ENCODE measurements around the gene ZNF609. TPM values are rescaled to one million over a fixed set of nuclear protein-coding genes. Genes with fewer than 3 reads are reported as not detected.

The ZNF609 gene
- total and polyA plus RNA-seq, 2 donors: 15.0 to 23.7 TPM

GRCh38 chr15:64549860-64550259, 89.5 kb downstream of the ZNF609 start:
- Histone ChIP-seq H3K4me1 (ENCODE audit: insufficient read depth) (peaks cover 1% of the 10 kb centered on the region), H3K4me3 (ENCODE audit: low read depth, low read length) (no peak overlapping the region), H3K36me3 (ENCODE audit: insufficient read depth) (peaks cover 2% of the 10 kb centered on the region), H3K27ac (ENCODE audit: low read depth) (no peak overlapping the region)
- 99% methylated on average over 2 of the region's 2 CpGs for WGBS
- no peak for DNase-seq (ENCODE audit: extremely low spot score)

GRCh38 chr15:64552281-64552948, 92.0 kb downstream of the ZNF609 start:
- Histone ChIP-seq H3K27ac (ENCODE audit: low read depth) (no peak overlapping the region), H3K36me3 (ENCODE audit: insufficient read depth) (no peaks in the 10 kb centered on the region), H3K4me1 (ENCODE audit: insufficient read depth) (peaks cover 1% of the 10 kb centered on the region), H3K4me3 (ENCODE audit: low read depth, low read length) (no peak overlapping the region)
- no peak for DNase-seq (ENCODE audit: extremely low spot score)
- 86% methylated on average over 8 of the region's 8 CpGs for WGBS

GRCh38 chr15:64558460-64559179, 98.2 kb downstream of the ZNF609 start:
- Histone ChIP-seq H3K27ac (ENCODE audit: low read depth) (no peak overlapping the region), H3K4me3 (ENCODE audit: low read depth, low read length) (no peak overlapping the region), H3K36me3 (ENCODE audit: insufficient read depth) (peaks cover 1% of the 10 kb centered on the region), H3K4me1 (ENCODE audit: insufficient read depth) (no peaks in the 10 kb centered on the region)
- DNase-seq (ENCODE audit: extremely low spot score): no peak

GRCh38 chr15:64559243-64559642, 98.9 kb downstream of the ZNF609 start:
- 98% methylated on average over 2 of the region's 2 CpGs for WGBS
- no peak overlapping the region for H3K27ac ChIP-seq (ENCODE audit: low read depth)
- DNase-seq (ENCODE audit: extremely low spot score): no peak
- peaks cover 1% of the 10 kb centered on the region for H3K36me3 ChIP-seq (ENCODE audit: insufficient read depth)
- H3K4me3 ChIP-seq (ENCODE audit: low read depth, low read length): no peak overlapping the region
- H3K4me1 ChIP-seq (ENCODE audit: insufficient read depth): no peaks in the 10 kb centered on the region

- 97% methylated on average over 3 of the region's 3 CpGs for WGBS
- H3K4me3 ChIP-seq (ENCODE audit: low read depth, low read length): no peak overlapping the region
- peaks cover 1% of the 10 kb centered on the region for H3K36me3 ChIP-seq (ENCODE audit: insufficient read depth)
- DNase-seq (ENCODE audit: extremely low spot score): no peak
- no peak overlapping the region for H3K27ac ChIP-seq (ENCODE audit: low read depth)
- no peaks in the 10 kb centered on the region for H3K4me1 ChIP-seq (ENCODE audit: insufficient read depth)
These were observed 100.1 kb downstream of the ZNF609 start for GRCh38 chr15:64560501-64560900.

GRCh38 chr15:64560998-64561397, 100.6 kb downstream of the ZNF609 start:
- DNase-seq (ENCODE audit: extremely low spot score): no peak
- peaks cover 1% of the 10 kb centered on the region for H3K36me3 ChIP-seq (ENCODE audit: insufficient read depth)
- H3K4me1 ChIP-seq (ENCODE audit: insufficient read depth): no peaks in the 10 kb centered on the region
- no peak overlapping the region for H3K4me3 ChIP-seq (ENCODE audit: low read depth, low read length)
- H3K27ac ChIP-seq (ENCODE audit: low read depth): no peak overlapping the region
- 67% methylated on average over 2 of the region's 2 CpGs for WGBS

GRCh38 chr15:64562003-64562640, 101.7 kb downstream of the ZNF609 start:
- WGBS: 99% methylated on average over 1 of the region's 1 CpG
- Histone ChIP-seq H3K4me3 (ENCODE audit: low read depth, low read length) (no peak overlapping the region), H3K4me1 (ENCODE audit: insufficient read depth) (no peaks in the 10 kb centered on the region), H3K36me3 (ENCODE audit: insufficient read depth) (peaks cover 1% of the 10 kb centered on the region), H3K27ac (ENCODE audit: low read depth) (no peak overlapping the region)
- DNase-seq (ENCODE audit: extremely low spot score): no peak

- peaks cover 1% of the 10 kb centered on the region for H3K4me1 ChIP-seq (ENCODE audit: insufficient read depth)
- no peak overlapping the region for H3K27ac ChIP-seq (ENCODE audit: low read depth)
- 93% methylated on average over 2 of the region's 2 CpGs for WGBS
These were observed 105.7 kb downstream of the ZNF609 start for GRCh38 chr15:64566102-64566501.

GRCh38 chr15:64566629-64567427, 106.5 kb downstream of the ZNF609 start:
- Histone ChIP-seq H3K36me3 (ENCODE audit: insufficient read depth) (peaks cover 1% of the 10 kb centered on the region), H3K27ac (ENCODE audit: low read depth) (no peak overlapping the region), H3K4me1 (ENCODE audit: insufficient read depth) (peaks cover 1% of the 10 kb centered on the region), H3K4me3 (ENCODE audit: low read depth, low read length) (no peak overlapping the region)
- no peak for DNase-seq (ENCODE audit: extremely low spot score)
- WGBS: 89% methylated on average over 11 of the region's 11 CpGs

More at GRCh38 chr15:64566102-64566501, 105.7 kb downstream of the ZNF609 start:
- H3K36me3 ChIP-seq (ENCODE audit: insufficient read depth): peaks cover 1% of the 10 kb centered on the region
- DNase-seq (ENCODE audit: extremely low spot score): no peak
- no peak overlapping the region for H3K4me3 ChIP-seq (ENCODE audit: low read depth, low read length)

- peaks cover 1% of the 10 kb centered on the region for H3K4me1 ChIP-seq (ENCODE audit: insufficient read depth)
- no peaks in the 10 kb centered on the region for H3K36me3 ChIP-seq (ENCODE audit: insufficient read depth)
- H3K4me3 ChIP-seq (ENCODE audit: low read depth, low read length): no peak overlapping the region
- no peak for DNase-seq (ENCODE audit: extremely low spot score)
- H3K27ac ChIP-seq (ENCODE audit: low read depth): no peak overlapping the region
These were observed 108.4 kb downstream of the ZNF609 start for GRCh38 chr15:64568765-64569164.

- Histone ChIP-seq H3K27ac (ENCODE audit: low read depth) (no peak overlapping the region), H3K36me3 (ENCODE audit: insufficient read depth) (no peaks in the 10 kb centered on the region), H3K4me1 (ENCODE audit: insufficient read depth) (peaks cover 1% of the 10 kb centered on the region), H3K4me3 (ENCODE audit: low read depth, low read length) (no peak overlapping the region)
- DNase-seq (ENCODE audit: extremely low spot score): no peak
- WGBS: 80% methylated on average over 4 of the region's 4 CpGs
These were observed 111.5 kb downstream of the ZNF609 start for GRCh38 chr15:64571857-64572291.

- 87% methylated on average over 6 of the region's 6 CpGs for WGBS
- Histone ChIP-seq H3K4me1 (ENCODE audit: insufficient read depth) (peaks cover 1% of the 10 kb centered on the region), H3K36me3 (ENCODE audit: insufficient read depth) (no peaks in the 10 kb centered on the region), H3K27ac (ENCODE audit: low read depth) (no peak overlapping the region), H3K4me3 (ENCODE audit: low read depth, low read length) (no peak overlapping the region)
- no peak for DNase-seq (ENCODE audit: extremely low spot score)
These were observed 112.5 kb downstream of the ZNF609 start for GRCh38 chr15:64572856-64573255.

GRCh38 chr15:64574301-64575017, 114.1 kb downstream of the ZNF609 start:
- H3K4me3 ChIP-seq (ENCODE audit: low read depth, low read length): no peak overlapping the region
- peak; percentile 18 for DNase-seq (ENCODE audit: extremely low spot score)
- no peak overlapping the region for H3K27ac ChIP-seq (ENCODE audit: low read depth)
- H3K36me3 ChIP-seq (ENCODE audit: insufficient read depth): no peaks in the 10 kb centered on the region
- peaks cover under 1% of the 10 kb centered on the region for H3K4me1 ChIP-seq (ENCODE audit: insufficient read depth)
- 71% methylated on average over 1 of the region's 1 CpG for WGBS
